ENCODE measurements around the gene MYOCD. TPM values are rescaled to one million over a fixed set of nuclear protein-coding genes. Genes with fewer than 3 reads are reported as not detected.

Gene MYOCD
- total RNA-seq, 4 donors from 2014 or later = 0.29 to 1.9 (median 0.98) TPM

DNA sequence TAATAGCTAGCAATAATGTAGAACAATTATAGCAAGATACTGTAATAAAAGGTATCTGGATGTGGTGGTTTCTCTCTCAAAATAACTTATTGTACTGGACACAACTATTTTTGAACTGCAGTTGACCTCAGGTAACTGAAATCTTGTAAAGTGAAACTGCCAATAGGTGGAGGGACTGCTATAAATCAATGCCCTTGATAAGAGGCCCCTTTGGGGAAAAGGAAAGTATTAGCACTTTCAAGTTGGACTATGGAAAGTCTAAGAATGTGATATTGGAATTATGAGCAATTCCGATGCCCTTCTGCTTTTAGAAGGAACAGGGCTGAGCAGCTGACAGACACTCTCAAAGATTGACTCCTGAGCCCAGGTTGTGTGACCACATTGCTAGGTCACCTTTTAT lies 79.1 kb downstream of the MYOCD start:
- H3K4me1 ChIP-seq = peaks cover 0 to 4% of the 10 kb centered on the region in 2 donors
- H3K36me3 ChIP-seq = no peaks in the 10 kb centered on the region
- H3K4me3 ChIP-seq (replicated peaks in 1 of 3) = no peak overlapping the region
- H3K27me3 ChIP-seq = no peaks in the 10 kb centered on the region
- TF ChIP-seq CTCF (IDR thresholded peaks at IDR 0.05) (no peak), POLR2A (IDR thresholded peaks at IDR 0.05) (no peak)
- 96 to 97% methylated on average over 1 of the region's 1 CpG for WGBS, 2 donors
- H3K9me3 ChIP-seq = no peaks in the 10 kb centered on the region
- no peak overlapping the region for H3K27ac ChIP-seq
- DNase-seq = no peak
- intact Hi-C loops (cut with DNase I) = loop anchor here (10.0 kb wide), 3 partner anchors 200 to 490 kb away; no protein-coding TSS in a partner anchor

DNA sequence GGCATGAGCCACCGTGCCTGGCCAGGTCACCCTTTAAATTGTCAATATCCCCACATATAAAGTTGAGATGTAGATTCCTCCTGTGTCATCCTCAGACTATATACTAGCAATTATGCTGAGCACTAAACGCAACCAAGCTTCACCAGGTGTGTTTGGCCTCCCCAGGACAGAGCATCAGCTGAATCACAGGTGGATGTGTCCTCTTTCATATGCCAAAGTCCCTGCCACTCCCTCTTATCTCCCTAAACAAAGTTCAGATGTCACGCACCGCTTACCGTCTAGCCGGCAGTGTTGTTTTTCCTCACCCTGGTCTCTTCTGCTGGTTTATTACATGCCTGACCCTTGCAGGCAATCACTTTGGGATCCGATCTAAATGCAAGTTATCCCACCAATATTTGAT lies 79.8 kb downstream of the MYOCD start:
- H3K9me3 ChIP-seq = no peaks in the 10 kb centered on the region
- no peak overlapping the region for H3K27ac ChIP-seq
- DNase-seq = no peak
- peaks cover 0 to 4% of the 10 kb centered on the region in 2 donors for H3K4me1 ChIP-seq
- H3K27me3 ChIP-seq = no peaks in the 10 kb centered on the region
- WGBS, 2 donors = 73 to 80% methylated on average over 7 of the region's 7 CpGs
- H3K36me3 ChIP-seq = no peaks in the 10 kb centered on the region
- no peak overlapping the region for H3K4me3 ChIP-seq (replicated peaks in 1 of 3)
- intact Hi-C loops (cut with DNase I) = loop anchor here (10.0 kb wide), 3 partner anchors 201 to 491 kb away; no protein-coding TSS in a partner anchor
- TF ChIP-seq POLR2A (IDR thresholded peaks at IDR 0.05) (no peak), CTCF (IDR thresholded peaks at IDR 0.05) (no peak)

GRCh38 chr17:12756786-12757185 lies 91.1 kb downstream of the MYOCD start:
- DNase-seq = no peak
- Histone ChIP-seq H3K36me3 (no peaks in the 10 kb centered on the region), H3K27me3 (no peaks in the 10 kb centered on the region), H3K4me1 (no peaks in the 10 kb centered on the region), H3K9me3 (no peaks in the 10 kb centered on the region), H3K4me3 (replicated peaks in 1 of 3) (no peak overlapping the region), H3K27ac (no peak overlapping the region)
- intact Hi-C loops (cut with DNase I) = no loop called here
- TF ChIP-seq CTCF (IDR thresholded peaks at IDR 0.05) (no peak), POLR2A (IDR thresholded peaks at IDR 0.05) (no peak)

DNA sequence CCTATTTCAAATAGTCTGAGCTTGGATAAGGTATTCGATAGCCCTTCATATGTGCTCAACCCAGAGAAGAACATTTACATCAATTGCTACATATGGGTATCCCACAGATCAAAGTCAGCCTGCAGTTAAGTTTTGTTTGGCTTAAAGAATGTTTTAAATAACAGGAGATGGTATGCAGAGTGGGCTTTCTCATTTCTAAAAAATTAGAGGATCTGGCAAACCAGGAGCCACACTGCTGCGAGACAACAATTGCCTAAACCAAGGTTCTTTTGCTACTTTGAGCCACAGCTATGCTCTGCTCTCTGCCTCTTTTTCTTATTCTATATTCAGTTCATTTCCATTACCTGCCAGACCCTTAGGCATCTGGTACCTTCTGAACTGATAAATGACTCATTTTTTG lies 93.4 kb downstream of the MYOCD start:
- 43 to 76% methylated on average over 2 of the region's 2 CpGs for WGBS, 2 donors
- H3K27ac ChIP-seq = no peak overlapping the region
- DNase-seq = no peak
- intact Hi-C loops (cut with DNase I) = no loop called here
- no peaks in the 10 kb centered on the region for H3K4me1 ChIP-seq
- no peaks in the 10 kb centered on the region for H3K9me3 ChIP-seq
- H3K27me3 ChIP-seq = no peaks in the 10 kb centered on the region
- no peak overlapping the region for H3K4me3 ChIP-seq (replicated peaks in 1 of 3)
- TF ChIP-seq POLR2A (IDR thresholded peaks at IDR 0.05) (no peak), CTCF (IDR thresholded peaks at IDR 0.05) (no peak)
- H3K36me3 ChIP-seq = no peaks in the 10 kb centered on the region

GRCh38 chr17:12765548-12765947 lies 99.9 kb downstream of the MYOCD start:
- no peak for TF ChIP-seq POLR2A (IDR thresholded peaks at IDR 0.05)
- TF ChIP-seq CTCF (IDR thresholded peaks at IDR 0.05) = no peak
- Histone ChIP-seq H3K27me3 (no peaks in the 10 kb centered on the region), H3K4me3 (replicated peaks in 1 of 3) (no peak overlapping the region), H3K9me3 (no peaks in the 10 kb centered on the region), H3K36me3 (no peaks in the 10 kb centered on the region), H3K4me1 (no peaks in the 10 kb centered on the region), H3K27ac (no peak overlapping the region)
- intact Hi-C loops (cut with DNase I) = no loop called here
- DNase-seq = no peak
- WGBS, 2 donors = 67 to 75% methylated on average over 6 of the region's 6 CpGs
